Mesenchymal stem cell (in vitro differentiated cells and primary cell): ENCODE data around the gene REPIN1.
A peak's percentile ranks its signal among the peaks of the same experiment; 100 is the strongest.

Source experiments
- DNase-seq: peaks from one replicate; pipeline ENCODE4 v3.0.0-alpha.2; 2013
- H2AFZ ChIP-seq: one replicate; pipeline ENCODE4 v1.6.1; 2013; ENCODE audit warnings: low read depth, mild to moderate bottlenecking, control low read depth, inconsistent platforms, low read length, moderate library complexity
- H2AK5ac ChIP-seq: 2 replicates; pipeline ENCODE4 v1.6.1; 2013; ENCODE audit warnings: low read length, moderate library complexity, mild to moderate bottlenecking, inconsistent platforms; ENCODE audit not compliant: severe bottlenecking
- H2BK120ac ChIP-seq: one replicate; pipeline ENCODE4 v1.6.1; 2013; ENCODE audit warnings: low read depth, mild to moderate bottlenecking, inconsistent platforms, low read length, moderate library complexity
- H2BK12ac ChIP-seq, 2 experiments: one replicate each; pipeline ENCODE4 v1.6.1; 2013; ENCODE audit warnings: inconsistent platforms in 2 of 2, low read length in 2 of 2, mild to moderate bottlenecking in 2 of 2, moderate library complexity in 2 of 2, control low read depth in 1 of 2
- H2BK15ac ChIP-seq: one replicate; pipeline ENCODE4 v1.6.1; 2013; ENCODE audit warnings: mild to moderate bottlenecking, low read depth, inconsistent platforms; ENCODE audit not compliant: poor library complexity, severe bottlenecking
- H2BK5ac ChIP-seq: 2 replicates; pipeline ENCODE4 v1.6.1; 2013; ENCODE audit warnings: low read depth, mild to moderate bottlenecking, low read length, control low read depth, inconsistent platforms; ENCODE audit not compliant: poor library complexity, severe bottlenecking
- H3K14ac ChIP-seq, 2 experiments: one replicate each; pipeline ENCODE4 v1.6.1; 2013; ENCODE audit warnings: inconsistent platforms in 2 of 2, low read length in 2 of 2, control low read depth in 1 of 2, mild to moderate bottlenecking in 1 of 2, moderate library complexity in 1 of 2
- H3K18ac ChIP-seq, 2 experiments: one replicate each; pipeline ENCODE4 v1.6.1; 2013; ENCODE audit warnings: inconsistent platforms in 2 of 2, low read length in 2 of 2, control low read depth in 1 of 2, low read depth in 1 of 2, mild to moderate bottlenecking in 1 of 2
- H3K23ac ChIP-seq, 2 experiments: one replicate each; pipeline ENCODE4 v1.6.1; 2013; ENCODE audit warnings: inconsistent platforms in 2 of 2, low read length in 2 of 2, mild to moderate bottlenecking in 2 of 2, moderate library complexity in 2 of 2, control low read depth in 1 of 2
- H3K27ac ChIP-seq: 2 replicates; pipeline ENCODE4 v1.5.1; 2013; ENCODE audit warnings: mild to moderate bottlenecking, moderate library complexity, low read length, control low read depth, inconsistent platforms; ENCODE audit not compliant: poor library complexity, severe bottlenecking
- H3K27me3 ChIP-seq, 2 experiments: 2 replicates each; pipeline versions ENCODE4 v1.6.1 to v1.7.0; 2013; ENCODE audit warnings: low read length in 2 of 2, mild to moderate bottlenecking in 2 of 2, moderate library complexity in 2 of 2, control low read depth in 1 of 2, inconsistent platforms in 1 of 2; ENCODE audit not compliant: control insufficient read depth in 1 of 2, insufficient read depth in 1 of 2
- H3K36me3 ChIP-seq, 2 experiments: 2 replicates each; pipeline versions ENCODE4 v1.6.1 to v1.7.0; 2013; ENCODE audit warnings: low read length in 2 of 2, control low read depth in 1 of 2, inconsistent platforms in 1 of 2, low read depth in 1 of 2, mild to moderate bottlenecking in 1 of 2; ENCODE audit not compliant: insufficient read depth in 2 of 2, control insufficient read depth in 1 of 2
- H3K4ac ChIP-seq, 2 experiments: one replicate each; pipeline ENCODE4 v1.6.1; 2013; ENCODE audit warnings: inconsistent platforms in 2 of 2, low read length in 2 of 2, mild to moderate bottlenecking in 2 of 2, moderate library complexity in 2 of 2, control low read depth in 1 of 2, low read depth in 1 of 2
- H3K4me1 ChIP-seq: 2 replicates; pipeline ENCODE4 v1.6.1; 2013; ENCODE audit warnings: low read depth, low read length, control low read depth; ENCODE audit not compliant: control insufficient read depth, insufficient read depth
- H3K4me2 ChIP-seq: 2 replicates; pipeline ENCODE4 v1.6.1; 2013; ENCODE audit warnings: low read length, mild to moderate bottlenecking, inconsistent platforms; ENCODE audit not compliant: poor library complexity, severe bottlenecking
- H3K4me3 ChIP-seq, 2 experiments: 2 replicates each; pipeline versions ENCODE4 v1.5.1 to v1.7.0; 2013; ENCODE audit warnings: low read length in 2 of 2, mild to moderate bottlenecking in 2 of 2, control low read depth in 1 of 2, low read depth in 1 of 2; ENCODE audit not compliant: insufficient read depth in 1 of 2
- H3K79me1 ChIP-seq: replicated peaks from 2 replicates; pipeline ENCODE4 v1.6.1; 2013; ENCODE audit warnings: mild to moderate bottlenecking, control low read depth, low read length, inconsistent platforms; ENCODE audit not compliant: poor library complexity, severe bottlenecking
- H3K9ac ChIP-seq: 2 replicates; pipeline ENCODE4 v1.7.0; 2013; ENCODE audit warnings: mild to moderate bottlenecking, low read length, moderate library complexity
- H3K9me3 ChIP-seq: 2 replicates; pipeline ENCODE4 v1.7.0; 2013; ENCODE audit warnings: mild to moderate bottlenecking, low read length; ENCODE audit not compliant: control insufficient read depth
- H4K8ac ChIP-seq: one replicate; pipeline ENCODE4 v1.6.1; 2013; ENCODE audit warnings: inconsistent platforms, mild to moderate bottlenecking, low read length, moderate library complexity
- H4K91ac ChIP-seq: one replicate; pipeline ENCODE4 v1.6.1; 2013; ENCODE audit warnings: mild to moderate bottlenecking, low read length, inconsistent platforms
- WGBS: methylation state at CpG from one replicate; pipeline ENCODE4 v1.1.7; 2013; ENCODE audit warnings: mixed read lengths; 5-methylcytosine and 5-hydroxymethylcytosine counted together

REPIN1 gene

DNA sequence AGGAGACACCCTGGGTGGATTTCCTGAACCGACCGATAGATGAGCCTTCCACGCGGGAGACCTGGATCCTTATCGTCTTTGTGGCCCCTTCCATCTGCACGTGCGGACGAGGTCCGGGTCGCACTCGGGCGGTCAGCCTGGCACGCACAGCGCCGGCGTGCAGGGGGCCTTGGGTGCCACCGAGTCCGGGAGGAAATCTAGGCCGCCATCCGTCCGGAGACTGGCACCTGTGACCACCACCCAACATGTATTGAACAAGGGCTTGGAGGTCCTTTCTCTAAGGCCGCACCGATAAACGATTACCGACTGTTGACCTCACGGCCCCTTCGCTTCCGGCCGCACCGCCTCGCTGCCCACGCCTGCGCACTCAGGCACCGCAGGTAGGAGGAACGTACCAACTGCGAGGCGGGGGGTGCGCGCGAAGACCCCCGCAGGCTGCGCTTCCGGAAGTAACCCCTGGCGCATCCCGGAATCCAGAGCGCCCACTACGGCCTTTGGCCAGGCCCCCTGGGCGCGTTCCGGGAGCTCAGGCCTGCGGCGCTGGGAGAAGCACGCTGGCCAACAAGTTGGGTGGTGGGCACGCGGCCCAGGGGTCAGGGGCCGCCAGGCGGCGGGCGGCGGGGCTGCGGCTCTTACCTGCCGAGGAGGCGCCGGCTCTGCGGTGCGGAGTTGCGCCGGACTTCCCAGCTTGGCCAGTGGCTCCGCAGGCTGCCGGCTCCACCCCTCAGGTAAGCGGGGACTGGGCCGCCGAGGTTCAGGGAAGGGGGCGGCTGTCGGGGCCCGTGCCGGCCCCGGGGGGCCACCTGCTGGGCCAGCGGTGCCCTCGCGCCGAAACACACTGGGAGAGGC lies 45.6 kb upstream of the REPIN1 start, which contains the start of the genes ACTR3C and LRRC61:
TSS of gene ACTR3C (minus strand) at position 713 of the 849 bp plus-strand sequence. CDS start 28,249 bp downstream, outside the sequence.
TSS of gene LRRC61 (plus strand) at position 523 of the 849 bp plus-strand sequence. CDS start 13,507 bp downstream, outside the sequence.
- Histone ChIP-seq H3K9me3 (no peaks in the 10 kb centered on the region), H3K9ac (peak within 1 kb of the TSS; percentile 29), H2AFZ (no peak within 1 kb of the TSS), H2BK12ac (peak within 1 kb of the TSS in 1 of 2 experiments; percentile 39), H2BK15ac (no peak within 1 kb of the TSS), H4K8ac (no peak within 1 kb of the TSS), H3K27ac (no peak within 1 kb of the TSS), H3K36me3 (no peaks in the 10 kb centered on the region), H4K91ac (no peak within 1 kb of the TSS), H3K4me3 (peak within 1 kb of the TSS in 1 of 2 experiments; percentile 71), H3K79me1 (no peaks in the 10 kb centered on the region), H3K18ac (no peak within 1 kb of the TSS), H3K4ac (no peak within 1 kb of the TSS), H3K23ac (no peak within 1 kb of the TSS), H3K4me1 (no peaks in the 10 kb centered on the region), H2AK5ac (no peak within 1 kb of the TSS), H2BK5ac (no peak within 1 kb of the TSS), H3K14ac (no peak within 1 kb of the TSS), H3K4me2 (no peak within 1 kb of the TSS), H2BK120ac (no peak within 1 kb of the TSS), H3K27me3 (peaks cover 4 to 19% of the 10 kb centered on the region in 2 experiments)
- no peak for DNase-seq
- 94% methylated on average over 82 of the region's 82 CpGs for WGBS

DNA sequence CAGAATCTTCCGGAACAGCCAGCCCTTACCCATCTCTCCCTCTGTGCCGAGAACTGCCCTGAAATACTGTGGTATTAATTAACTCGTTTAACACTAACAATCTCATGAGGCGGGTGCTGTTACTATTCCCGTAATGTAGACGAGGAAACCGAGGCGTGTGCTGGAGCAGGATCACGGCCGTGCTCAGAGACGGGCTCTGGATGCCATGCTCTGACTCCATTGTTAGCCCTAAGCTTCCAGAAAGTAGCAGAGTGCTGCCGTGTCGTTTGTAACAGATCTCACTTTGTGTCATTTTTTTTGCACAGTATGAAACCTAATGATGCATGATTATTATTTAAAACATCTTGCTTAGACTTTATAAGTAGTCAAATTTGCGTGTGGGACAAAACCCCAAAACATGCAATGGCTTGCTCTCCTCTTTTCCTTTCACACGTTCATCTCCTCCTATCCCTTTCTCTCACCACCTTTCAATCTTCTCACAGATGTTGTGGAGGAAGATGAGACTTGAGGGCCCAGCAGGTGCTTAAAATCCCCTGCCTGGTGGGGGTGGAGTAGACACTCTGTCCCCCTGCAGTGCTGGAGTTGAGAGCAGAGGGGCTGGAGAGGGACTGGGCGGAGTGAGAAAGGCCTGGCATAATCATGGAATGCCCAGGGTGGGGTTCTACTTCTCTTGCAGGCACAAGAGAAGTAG lies 44.8 kb upstream of the REPIN1 start:
- Histone ChIP-seq H3K27me3 (peaks cover 8 to 19% of the 10 kb centered on the region in 2 experiments), H3K4me2 (no peak overlapping the region), H2AFZ (no peak overlapping the region), H3K36me3 (no peaks in the 10 kb centered on the region), H3K79me1 (no peaks in the 10 kb centered on the region), H2BK5ac (no peak overlapping the region), H2BK15ac (no peak overlapping the region), H3K4me1 (no peaks in the 10 kb centered on the region), H2AK5ac (no peak overlapping the region), H3K4me3 (peak overlapping the region in 1 of 2 experiments; percentile 71), H2BK120ac (no peak overlapping the region), H3K9me3 (no peaks in the 10 kb centered on the region), H3K27ac (no peak overlapping the region), H3K23ac (no peak overlapping the region), H4K91ac (no peak overlapping the region), H2BK12ac (peak overlapping the region in 1 of 2 experiments; percentile 39), H4K8ac (no peak overlapping the region), H3K4ac (no peak overlapping the region), H3K9ac (no peak overlapping the region), H3K14ac (no peak overlapping the region), H3K18ac (no peak overlapping the region)
- DNase-seq, result no peak
- 84% methylated on average over 12 of the region's 16 CpGs for WGBS

DNA sequence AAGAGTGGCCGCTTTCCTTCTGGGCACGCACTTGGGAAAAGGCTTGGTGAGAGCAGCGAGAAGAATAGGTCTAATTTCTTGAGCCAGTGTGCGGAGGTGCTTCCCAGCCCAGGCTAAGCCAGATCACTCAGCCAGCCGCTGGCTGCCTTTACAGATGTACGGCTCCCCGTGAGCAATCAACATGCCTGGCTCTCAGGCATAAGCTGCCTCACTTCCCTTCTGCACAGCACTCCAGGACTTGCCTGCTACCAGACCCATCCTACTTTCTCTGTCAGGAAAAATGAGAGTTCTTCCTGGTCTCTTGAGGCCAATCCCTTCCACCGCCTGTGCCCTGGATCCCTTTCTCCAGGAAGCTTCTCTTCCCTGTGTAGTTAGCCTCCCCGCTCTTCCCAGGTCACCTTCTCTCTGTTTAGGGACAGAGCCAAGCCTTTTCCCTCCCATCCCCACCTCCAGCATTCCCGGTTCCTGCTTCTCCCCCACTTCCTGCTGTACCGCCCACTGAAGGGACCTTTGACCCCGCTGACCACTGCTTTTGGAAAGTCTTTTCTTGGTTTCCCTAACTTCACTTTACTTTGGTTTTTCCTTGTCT lies 44.2 kb upstream of the REPIN1 start:
- no peak for DNase-seq
- Histone ChIP-seq H3K18ac (no peak overlapping the region), H3K4me2 (no peak overlapping the region), H3K27me3 (peaks cover 8 to 19% of the 10 kb centered on the region in 2 experiments), H3K27ac (no peak overlapping the region), H3K79me1 (no peaks in the 10 kb centered on the region), H3K14ac (no peak overlapping the region), H3K4me1 (no peaks in the 10 kb centered on the region), H3K36me3 (no peaks in the 10 kb centered on the region), H2AK5ac (no peak overlapping the region), H4K91ac (no peak overlapping the region), H2BK12ac (peak overlapping the region in 1 of 2 experiments; percentile 11), H3K9ac (no peak overlapping the region), H2BK120ac (no peak overlapping the region), H3K4ac (no peak overlapping the region), H2AFZ (no peak overlapping the region), H4K8ac (no peak overlapping the region), H3K9me3 (no peaks in the 10 kb centered on the region), H3K4me3 (no peak overlapping the region), H2BK5ac (no peak overlapping the region), H3K23ac (no peak overlapping the region), H2BK15ac (no peak overlapping the region)
- 51% methylated on average over 12 of the region's 12 CpGs for WGBS
